Kidney glomerular epithelial cell (primary cell): ENCODE measurements around the gene CDC27.
"Not testable (repeated sequence)": the region's sequence is repeated elsewhere in the genome, so short reads cannot be mapped to it uniquely, and the experiment has no call there.

ENCODE experiments used
- DNase-seq: peaks from one replicate; lab custom pipeline; 2025; lab: John Stamatoyannopoulos, UW

CDC27 gene

DNA sequence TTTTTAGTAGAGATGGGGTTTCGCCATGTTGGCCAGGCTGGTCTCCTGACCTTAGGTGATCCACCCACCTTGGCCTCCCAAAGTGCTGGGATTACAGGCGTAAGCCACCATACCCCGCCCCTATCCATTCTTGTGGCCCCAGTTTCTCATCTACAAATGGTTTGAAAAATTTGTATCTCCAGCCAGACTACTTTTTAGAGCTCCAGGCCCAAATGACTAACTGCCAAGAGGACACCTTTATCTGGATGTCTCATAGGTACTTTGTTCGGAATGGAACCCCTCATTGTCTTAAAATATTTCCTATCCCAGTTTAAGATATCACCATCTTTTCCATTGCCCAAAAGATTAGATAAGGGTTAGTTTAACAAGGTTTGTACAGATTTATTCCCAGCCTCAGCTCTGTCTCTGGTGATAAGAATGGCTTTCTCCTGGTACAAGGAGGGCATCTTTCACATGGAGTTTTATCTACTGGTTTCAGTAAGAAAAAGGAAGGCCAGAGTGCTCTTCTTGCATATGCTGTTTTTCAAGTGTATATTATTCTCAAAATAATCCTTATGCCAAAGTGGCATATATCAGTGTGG, 4.9 kb upstream of the CDC27 start:
- DNase-seq: no peak

DNA sequence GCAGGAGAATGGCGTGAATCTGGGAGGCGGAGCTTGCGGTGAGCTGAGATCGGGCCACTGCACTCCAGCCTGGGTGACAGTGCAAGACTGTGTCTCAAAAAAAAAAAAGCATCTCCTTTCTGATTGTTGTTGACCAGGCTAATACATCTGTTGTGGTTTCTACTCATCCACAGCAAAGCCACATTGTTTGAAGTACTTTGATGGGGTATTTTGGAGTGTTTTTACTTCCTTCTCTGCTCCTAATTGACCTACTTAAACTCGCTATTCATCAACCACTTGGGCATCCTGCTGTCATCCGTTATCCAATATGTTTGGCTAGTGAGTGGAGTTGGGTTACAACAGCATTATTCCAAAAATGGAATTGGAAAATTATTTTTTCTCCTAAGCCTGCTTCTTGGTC, 3.5 kb upstream of the CDC27 start:
- DNase-seq: no peak

DNA sequence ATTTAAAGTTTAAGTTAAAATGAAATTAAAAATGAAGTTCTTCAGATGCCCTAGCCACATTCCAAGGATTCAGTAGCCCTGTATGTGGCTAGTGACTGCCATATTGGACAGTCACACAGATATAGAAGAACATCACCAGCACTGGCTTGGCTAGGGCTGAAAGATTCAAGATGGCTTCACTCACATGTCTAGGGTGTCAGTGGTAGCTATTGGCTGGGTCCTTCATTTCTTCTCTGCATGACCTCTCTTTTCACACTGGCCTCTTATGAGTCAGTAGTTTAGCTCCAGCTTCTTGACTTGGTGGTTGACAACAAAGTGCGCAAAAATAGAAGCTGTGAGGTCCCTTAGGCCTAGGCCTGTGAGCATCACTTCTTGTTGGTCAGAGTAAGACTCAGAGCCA, 1.7 kb upstream of the CDC27 start:
- DNase-seq: no peak

DNA sequence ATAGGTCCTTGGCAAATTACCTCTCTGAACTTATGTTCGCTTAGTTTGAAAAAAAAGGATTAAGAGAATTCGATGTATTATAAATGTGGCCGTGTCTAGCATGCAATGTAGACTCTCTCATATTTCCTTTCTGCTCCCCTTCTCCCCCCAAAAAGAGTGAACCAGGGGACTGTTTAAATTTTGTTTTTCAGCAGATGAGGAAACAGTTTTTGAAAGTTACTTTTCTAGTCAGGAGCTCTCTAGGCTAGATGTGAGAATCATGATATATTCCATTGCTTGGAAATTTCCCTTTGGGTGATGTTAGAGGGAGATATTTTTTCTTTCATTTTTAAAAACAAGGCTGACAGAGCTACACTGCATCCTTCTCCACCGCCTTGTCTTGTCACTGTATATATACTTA, 1.1 kb upstream of the CDC27 start:
- DNase-seq: no peak

DNA sequence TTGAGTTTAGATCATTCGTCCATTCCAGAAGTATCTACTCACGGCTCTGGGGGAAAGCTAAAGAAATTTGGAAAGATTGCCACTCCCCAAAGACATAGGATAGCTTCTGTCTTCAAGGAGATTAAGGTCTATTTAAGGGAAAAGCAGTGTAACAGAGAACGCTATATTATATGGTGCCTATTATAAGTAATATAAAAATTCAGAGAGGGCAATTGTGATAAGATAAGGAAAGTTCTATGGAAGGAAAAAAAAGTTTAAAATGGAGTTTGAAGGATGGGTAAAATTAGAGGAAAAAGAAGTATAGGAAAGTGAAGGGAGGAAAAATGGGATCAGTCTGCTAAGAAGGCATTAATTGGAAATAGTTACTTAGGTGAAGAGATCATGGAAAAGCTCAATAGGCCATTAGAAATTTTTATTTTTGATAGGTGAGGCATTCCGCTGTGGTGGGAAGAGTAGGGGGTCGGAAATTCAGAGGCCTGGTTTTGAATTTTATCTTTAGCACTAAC, 690 bp upstream of the CDC27 start:
- DNase-seq: no peak

DNA sequence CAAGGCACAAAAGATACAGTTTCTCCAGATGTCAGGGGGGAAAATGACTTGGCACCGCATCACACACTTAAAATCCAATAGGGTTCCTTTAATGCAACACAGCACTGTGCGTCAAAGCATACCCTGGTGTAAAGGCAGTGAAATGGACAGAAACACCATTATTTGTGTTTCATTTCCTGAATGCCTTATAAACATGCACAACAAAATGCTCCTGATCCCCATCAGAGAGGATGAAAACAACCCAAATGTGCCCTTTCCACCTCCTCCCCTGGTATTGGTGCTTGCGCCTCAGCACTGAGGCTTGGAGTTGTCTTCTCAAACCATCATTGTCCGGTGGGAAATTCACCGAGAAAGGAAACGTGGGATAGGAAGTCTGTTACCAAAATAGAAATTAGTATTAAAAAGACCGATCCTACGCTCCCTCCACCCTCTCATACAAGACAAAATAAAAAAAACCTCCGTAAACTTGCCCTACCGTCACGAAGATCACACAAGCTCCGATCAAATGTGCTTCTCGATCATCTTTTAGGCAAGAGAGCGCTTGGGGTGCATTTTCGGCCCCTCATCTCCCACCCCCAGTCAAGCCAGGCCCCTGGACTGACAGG, 722 bp downstream of the CDC27 start:
- peak; percentile 32 for DNase-seq

DNA sequence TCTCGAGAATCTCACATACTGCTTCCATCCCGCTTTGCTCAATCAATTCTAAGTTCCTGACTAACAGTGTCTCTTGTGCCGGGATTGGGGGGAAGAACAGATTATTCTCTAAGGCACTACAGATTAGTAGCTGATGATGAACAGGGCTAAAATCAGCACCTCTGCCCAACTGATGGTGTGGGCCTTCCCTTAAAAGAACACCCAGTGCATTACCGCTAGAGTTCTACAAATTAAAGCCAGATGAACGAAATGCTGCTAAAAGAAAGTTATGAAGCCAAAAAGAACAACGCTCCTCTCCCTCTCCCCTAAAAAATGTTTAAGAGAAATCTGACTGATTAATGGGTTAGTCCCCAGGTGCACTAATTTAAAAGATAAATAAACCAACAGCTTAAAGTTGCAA, 4.4 kb downstream of the CDC27 start:
- DNase-seq: no peak

DNA sequence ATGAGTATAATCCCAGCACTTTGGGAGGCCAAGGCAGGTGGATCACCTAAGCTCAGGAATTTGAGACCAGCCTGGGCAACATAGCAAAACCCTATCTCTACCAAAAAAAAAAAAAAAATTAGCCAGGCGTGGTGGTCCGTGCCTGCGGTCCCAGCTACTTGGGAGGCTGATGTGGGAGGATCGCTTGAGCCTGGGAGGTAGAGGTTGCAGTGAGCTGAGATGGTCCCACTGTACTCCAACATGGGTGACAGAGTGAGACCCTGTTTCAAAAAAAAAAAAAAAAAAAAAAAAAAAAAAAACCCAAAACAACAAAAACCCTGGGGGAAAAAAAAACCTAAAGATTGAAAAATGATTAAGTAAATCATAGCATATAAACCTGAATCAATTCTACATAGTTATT, 8.1 kb downstream of the CDC27 start:
- DNase-seq: not testable (repeated sequence)

DNA sequence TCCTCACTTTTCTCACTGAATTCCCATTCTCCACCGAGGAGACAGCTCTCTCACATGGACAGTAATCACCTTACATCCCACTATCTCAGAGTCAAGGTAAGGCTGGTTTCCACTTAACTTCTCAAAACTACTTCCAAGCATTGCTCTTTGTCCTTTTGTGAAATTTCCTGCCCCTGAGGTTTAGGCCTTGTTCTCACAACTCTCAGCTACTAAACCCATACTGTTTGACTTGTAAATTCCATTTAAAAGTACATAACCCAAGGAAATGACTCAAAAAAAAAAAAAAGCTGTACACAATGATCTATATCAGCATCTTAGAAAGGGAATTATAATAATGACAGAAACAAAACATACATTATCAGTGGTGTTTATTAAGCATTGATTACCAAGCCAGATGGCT, 8.8 kb downstream of the CDC27 start:
- no peak for DNase-seq

DNA sequence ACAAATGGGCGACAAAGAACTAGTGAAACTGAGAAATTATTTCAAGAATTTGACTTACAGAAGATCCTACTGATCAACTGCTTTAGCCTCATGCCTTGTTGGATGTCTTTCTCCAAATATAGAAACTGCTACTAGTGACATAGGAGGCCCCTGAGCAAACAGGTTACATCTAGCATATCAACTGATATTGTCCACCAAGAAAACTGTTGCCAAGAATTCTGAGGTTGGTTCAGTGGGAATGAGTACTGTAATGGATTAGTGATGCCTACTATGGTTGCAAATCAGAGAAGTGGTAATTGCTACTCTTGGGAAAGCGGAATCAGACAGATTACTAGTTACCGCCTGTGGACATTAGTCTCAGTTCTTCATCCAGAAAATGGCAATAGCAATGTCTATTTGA, 10.0 kb downstream of the CDC27 start:
- DNase-seq: no peak

DNA sequence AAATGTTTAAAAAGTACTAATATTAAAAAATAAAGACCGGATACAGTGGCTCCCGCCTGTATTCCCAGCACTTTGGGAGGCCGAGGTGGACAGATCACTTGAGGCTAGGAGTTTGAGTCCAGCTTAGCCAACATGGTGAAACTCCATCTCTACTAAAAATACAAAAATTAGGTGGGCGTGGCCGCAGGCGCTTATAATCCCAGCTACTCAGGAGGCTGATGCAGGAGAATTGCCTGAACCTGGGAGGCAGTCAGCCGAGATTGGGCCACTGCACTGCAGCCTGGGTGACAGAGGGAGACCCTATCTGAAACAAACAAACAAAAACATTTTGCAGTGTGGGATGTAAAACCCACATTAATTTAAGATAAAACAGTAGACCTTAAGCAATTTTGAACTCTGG, 11.8 kb downstream of the CDC27 start:
- DNase-seq: no peak

DNA sequence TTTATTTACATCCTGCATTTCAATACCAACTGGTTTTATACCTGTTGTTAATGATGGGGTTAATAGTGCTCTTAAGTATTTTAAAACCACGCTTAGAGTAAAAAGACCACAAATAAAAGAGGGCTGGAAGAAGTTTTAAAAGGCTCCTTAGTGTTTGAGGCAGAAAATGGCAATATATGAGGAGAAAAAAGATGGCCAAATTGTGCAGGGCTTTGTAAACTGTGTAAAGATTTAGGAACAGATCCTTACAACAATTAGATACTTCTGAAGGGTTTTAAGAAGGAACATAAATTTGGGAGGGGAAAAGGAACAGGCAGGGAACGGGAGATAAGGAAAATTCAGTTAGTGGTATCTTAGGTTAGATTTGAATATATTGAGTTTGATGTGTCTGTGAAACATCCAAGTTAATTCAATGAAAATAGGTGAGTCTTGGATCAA, 12.7 kb downstream of the CDC27 start:
- no peak for DNase-seq

DNA sequence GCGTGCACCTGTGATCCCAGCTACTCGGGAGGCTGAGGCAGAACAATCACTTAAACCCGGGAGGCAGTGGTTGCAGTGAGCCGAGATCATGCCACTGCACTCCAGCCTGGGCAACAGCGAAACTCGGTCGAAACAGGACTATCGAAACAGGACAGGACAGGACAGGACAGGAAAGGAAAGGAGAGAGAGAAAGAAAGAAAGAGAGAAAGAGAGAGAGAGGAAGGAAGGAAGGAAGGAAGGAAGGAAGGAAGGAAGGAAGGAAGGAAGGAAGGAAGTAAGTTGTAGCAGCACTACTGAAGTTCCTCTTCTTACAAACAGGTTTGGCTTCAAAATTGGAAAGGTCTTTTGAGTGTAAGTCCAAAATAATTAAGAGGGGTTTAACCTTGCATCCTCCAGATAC, 14.3 kb downstream of the CDC27 start:
- not testable (repeated sequence) for DNase-seq

DNA sequence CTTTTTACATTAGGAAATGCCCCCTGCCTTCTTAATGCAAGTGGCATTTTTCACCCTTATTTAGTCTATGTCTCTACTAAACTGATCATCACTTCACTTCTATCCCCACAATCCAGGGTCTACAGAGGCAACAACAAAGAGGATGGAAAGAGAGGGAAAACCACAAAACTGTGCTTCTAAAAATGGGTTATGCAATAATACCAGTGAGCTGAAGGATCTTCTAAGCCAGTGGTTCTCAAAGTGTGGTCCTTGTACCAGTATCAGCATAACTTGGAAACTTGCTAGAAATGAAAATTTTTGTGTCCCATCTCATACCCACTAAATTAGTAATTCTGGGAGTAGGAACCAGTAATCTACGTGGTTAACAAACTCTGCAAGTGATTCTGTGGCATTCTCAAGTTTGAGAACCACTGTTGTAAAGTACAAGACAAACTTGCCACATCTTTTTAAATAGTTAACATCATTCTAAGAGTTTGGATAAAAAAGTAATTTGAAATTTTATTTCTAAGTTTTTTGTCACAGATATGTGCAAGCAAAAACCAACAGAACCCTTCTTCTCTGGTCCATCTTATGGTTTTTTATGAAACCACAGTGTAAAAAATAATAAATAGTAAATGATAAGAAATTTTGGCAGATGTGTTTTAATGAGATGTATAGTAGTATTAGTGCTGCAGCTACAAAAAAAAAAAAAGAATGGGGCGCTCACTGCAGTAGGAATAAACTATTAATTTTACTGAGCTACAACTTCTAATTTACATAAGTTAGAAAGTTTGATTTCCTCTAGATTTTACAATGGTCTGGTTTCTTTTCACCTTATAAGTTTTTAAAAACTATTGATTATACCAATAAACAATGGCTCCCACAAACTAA, 16.2 kb downstream of the CDC27 start:
- DNase-seq: no peak

DNA sequence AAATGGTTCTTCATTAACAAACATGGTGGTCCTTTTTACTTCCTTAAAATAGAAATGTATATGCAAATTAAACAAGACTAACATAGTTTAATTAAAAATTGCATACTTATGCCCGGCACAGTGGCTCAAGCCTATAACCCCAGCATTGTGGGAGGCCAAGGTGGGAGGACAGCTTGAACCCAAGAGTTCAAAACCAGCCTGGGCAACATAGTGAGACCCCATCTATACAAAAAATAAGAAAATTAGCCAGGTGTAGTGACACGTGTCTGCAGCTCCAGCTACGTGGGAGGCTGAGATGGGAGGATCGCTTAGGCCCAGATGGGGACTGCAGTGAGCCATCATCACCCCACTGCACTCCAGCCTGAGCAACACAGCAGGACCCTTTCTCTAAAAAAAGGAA, 18.4 kb downstream of the CDC27 start:
- DNase-seq: no peak

DNA sequence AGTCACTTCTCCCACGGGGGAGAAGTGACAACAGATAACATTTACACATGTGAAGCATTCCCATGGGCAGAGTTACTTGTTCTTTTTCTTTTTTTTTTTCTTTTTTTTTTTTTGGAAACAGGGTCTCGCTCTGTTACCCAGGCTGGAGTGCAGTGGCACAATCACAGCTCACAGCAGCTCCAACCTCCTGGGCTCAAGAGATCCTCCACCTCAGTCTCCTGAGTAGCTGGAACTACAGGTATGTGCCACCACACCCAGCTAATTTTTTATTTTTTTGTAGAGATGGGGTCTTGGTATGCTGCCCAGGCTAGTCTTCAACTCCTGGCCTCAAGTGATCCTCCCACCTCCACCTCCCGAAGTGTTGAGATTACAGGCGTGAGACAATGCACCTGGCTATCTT, 20.2 kb downstream of the CDC27 start:
- DNase-seq: not testable (repeated sequence)

DNA sequence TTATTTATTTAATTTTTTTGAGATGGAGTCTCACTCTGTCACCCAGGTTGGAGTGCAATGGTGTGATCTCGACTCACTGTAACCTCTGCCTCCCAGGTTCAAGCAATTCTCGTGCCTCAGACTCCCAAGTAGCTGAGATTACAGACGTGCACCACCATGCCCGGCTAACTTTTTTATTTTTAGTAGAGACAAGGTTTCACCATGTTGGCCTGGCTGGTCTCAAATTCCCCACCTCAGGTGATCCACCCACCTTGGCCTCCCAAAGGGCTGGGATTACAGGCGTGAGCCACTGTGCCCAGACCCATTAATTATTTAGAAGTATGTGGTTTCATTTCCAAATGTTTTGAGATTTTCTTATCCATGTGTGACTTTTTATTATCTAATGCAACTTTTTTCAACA, 22.2 kb downstream of the CDC27 start:
- not testable (repeated sequence) for DNase-seq

DNA sequence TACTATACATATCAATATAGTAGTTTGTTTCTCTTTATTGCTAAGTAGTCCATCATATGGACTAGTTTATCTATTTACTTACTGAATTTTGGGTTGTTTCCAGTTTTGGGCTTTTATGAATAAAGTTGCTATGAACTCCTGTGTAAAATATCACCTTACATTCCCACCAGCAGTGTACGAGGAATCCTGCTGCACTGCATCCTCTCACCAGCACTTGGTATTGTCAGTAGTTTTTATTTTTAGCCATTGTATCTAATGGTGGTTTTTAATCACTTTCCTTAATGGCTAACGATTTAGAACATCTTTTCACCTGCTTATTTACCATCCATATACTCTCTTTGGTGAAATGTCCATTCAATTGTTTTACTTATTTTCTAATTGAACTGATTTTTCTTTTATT, 24.0 kb downstream of the CDC27 start:
- DNase-seq: no peak

DNA sequence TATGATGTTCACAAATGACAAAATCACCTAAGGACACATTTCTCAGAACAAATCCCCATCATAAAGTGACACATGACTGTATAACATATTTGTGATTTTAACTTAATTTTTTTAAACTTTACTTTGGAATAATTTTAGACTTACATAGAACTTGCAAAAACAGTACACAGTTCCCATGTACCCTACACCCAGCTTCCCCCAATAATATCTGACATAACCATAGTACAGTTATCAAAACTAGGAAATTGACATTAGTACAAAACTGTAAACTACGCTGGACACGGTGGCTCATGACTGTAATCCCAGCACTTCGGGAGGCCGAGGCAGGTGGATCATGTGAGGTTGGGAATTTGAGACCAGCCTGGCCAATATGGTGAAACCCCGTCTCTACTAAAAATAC, 24.8 kb downstream of the CDC27 start:
- no peak for DNase-seq

DNA sequence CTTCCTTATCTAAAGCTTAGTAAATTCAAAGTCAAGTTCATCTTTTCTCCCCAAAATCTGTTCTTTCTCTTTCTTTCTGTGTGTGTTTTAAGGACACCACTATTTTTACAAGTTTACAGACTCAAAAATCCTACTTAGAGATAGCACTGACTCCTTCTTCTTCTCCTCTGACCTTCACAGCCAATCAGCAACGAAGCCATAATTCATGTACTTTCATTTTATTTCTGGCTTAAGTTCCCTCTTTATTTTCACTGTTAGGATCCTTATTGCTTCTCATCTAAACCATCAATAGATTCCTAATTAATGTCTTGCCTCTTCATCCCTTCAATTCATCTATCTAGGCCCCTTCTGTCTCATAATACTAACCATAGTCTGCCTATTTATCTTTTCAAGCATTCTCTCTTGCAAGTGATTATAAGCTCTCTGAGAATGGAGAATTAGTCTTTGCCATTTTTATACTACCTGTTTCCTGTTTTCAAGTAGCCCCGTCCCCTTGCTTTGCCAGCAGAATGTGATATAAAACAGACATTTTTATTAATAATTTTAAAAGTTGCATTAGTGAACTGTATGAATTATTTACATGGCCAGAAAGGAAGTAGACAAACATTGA, 27.0 kb downstream of the CDC27 start:
- no peak for DNase-seq

DNA sequence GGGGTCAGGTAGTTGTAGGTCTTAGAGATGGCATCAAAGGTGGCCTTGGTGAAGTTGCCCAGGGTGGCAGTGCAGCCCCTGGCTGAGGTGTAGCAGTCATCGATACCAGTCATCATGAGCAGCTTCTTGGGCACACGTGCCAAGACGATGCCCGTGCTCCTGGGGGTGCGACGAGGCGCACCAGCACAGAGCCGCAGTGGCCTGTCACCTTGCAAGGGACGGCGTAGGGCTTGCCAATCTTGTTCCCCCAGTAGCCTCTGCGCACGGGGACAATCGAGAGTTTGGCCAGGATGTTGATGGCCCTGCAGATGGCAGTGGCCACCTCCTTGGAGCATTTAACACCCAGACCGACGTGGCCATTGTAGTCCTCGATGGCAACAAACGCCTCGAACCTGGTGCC, 29.8 kb downstream of the CDC27 start:
- no peak for DNase-seq

DNA sequence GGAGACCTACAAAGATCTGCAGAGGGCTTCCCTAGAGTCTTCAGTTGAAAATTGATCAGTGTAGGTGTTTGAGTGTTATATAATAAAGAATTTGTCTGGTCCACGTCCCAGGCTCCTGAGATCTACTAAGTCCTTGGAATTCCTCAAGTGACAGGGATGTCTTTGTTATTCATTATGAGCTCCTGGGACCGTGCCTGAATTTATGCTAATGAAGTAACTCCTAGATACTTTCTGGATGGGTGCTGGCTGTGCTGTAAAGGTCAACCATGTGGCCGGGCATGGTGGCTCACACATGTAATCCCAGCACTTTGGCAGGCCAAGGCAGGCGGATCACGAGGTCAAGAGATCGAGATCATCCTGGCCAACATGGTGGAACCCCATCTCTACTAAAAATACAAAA, 43.7 kb downstream of the CDC27 start:
- DNase-seq: no peak

DNA sequence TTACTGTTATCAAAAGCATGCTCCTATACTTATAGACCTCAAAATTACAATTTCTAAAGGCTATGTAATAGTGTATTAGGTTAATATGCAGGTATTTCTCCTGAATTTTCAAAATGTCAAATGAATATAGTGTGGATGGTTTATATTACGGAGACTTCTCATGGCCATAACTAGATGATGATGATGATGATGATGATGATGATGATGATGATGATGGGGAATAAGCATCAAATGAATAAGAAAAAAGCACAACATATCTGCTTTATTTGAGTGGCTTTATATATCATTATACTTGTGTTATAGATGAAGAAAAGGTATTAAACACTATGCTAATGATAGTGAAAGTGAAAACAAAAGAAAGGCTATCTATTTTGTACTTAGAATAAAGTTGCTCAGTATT, 53.9 kb downstream of the CDC27 start:
- DNase-seq: no peak
